Thyroid gland (tissue), 4 donors: Measurements from ENCODE around the gene TPCN1. TPM values are rescaled to one million over a fixed set of nuclear protein-coding genes. Genes with fewer than 3 reads are reported as not detected.

ENCODE experiments used
- DNase-seq, 2 donors: peaks; one replicate each; pipeline ENCODE4 v3.0.0-alpha.2; 2019
- H3K27ac ChIP-seq, 3 donors: fragments of 200-600 bp; sonication (generic); 1 replicate in 2 of 3; 2 replicates in 1 of 3; pipeline ENCODE4 v1.5.1; 2016 to 2019; ENCODE audit warnings: mild to moderate bottlenecking in 1 of 3, moderate library complexity in 1 of 3
- H3K27me3 ChIP-seq: fragments of 200-600 bp; sonication (generic); one replicate; pipeline ENCODE4 v1.5.1; 2019
- H3K36me3 ChIP-seq, 2 donors: fragments of 200-600 bp; sonication (generic); one replicate each; pipeline ENCODE4 v1.5.1; 2016 to 2019
- H3K4me1 ChIP-seq, 2 donors: fragments of 200-600 bp; sonication (generic); one replicate each; pipeline ENCODE4 v1.5.1; 2017 to 2019
- H3K4me3 ChIP-seq, 3 donors: fragments of 200-600 bp; sonication (generic); replicated peaks in 1 of 3; 1 replicate in 2 of 3; 2 replicates in 1 of 3; pipeline ENCODE4 v1.5.1; 2016; ENCODE audit warnings: mild to moderate bottlenecking in 1 of 3
- H3K9me3 ChIP-seq: fragments of 200-600 bp; sonication (generic); one replicate; pipeline ENCODE4 v1.5.1; 2017
- POLR2A ChIP-seq, 2 donors: fragments of 450-650 bp; IDR thresholded peaks; one replicate each; pipeline ENCODE4 v1.6.1; 2017; ENCODE audit warnings: antibody characterized with exemption in 2 of 2, mild to moderate bottlenecking in 2 of 2, moderate library complexity in 1 of 2
- WGBS, 2 donors: methylation state at CpG; one replicate each; pipeline ENCODE4 v1.1.5; 2017; 5-methylcytosine and 5-hydroxymethylcytosine counted together
- intact Hi-C: fragments of 100-400 bp; cut with DNase I; formaldehyde crosslinking; loops from one replicate; pipeline ENCODE4 v1.15.1; 2023
- total RNA-seq, 4 donors: library from RNA; depleted of rRNA; stranded (reverse); fragments of >200 nt; gene quantifications; one replicate each; pipeline ENCODE4 v1.2.3, GENCODE V29; 2016
- TF ChIP-seq, protein P1 (sequence below), 6 experiments: fragments of 200-600 bp in 3 of 6; fragments of 450-650 bp in 3 of 6; sonication (generic) in 3 of 6; IDR thresholded peaks; one replicate each; pipeline ENCODE4 v1.5.1; 2016 to 2019; ENCODE audit warnings: antibody characterized with exemption in 6 of 6, mild to moderate bottlenecking in 2 of 6, inconsistent platforms in 1 of 6, moderate library complexity in 1 of 6

Gene TPCN1
- total RNA-seq, 4 donors from 2014 or later, result 58.3 to 135 (median 109) TPM

DNA sequence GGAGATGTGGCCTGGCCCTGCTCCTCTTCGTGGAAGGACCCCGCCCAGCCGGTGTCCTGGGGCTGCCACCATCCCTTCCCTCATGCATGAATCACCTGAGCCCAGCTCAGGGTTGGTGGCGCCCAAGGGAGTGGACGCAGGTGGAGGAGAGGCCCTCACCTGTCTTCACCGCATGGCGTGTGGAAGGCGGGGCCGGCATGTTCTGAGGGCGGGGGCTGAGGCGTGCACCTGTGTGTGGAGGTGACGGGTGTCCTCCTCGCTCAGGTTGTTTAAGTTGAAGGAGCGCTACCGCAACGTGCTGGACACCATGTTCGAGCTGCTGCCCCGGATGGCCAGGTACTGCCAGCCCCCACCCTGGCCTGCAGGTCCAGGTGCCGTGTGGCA lies 66.6 kb downstream of the TPCN1 start:
- WGBS, 2 donors, result 95 to 100% methylated on average over 7 to 16 of the region's 19 CpGs
- no peak overlapping the region for H3K4me3 ChIP-seq

DNA sequence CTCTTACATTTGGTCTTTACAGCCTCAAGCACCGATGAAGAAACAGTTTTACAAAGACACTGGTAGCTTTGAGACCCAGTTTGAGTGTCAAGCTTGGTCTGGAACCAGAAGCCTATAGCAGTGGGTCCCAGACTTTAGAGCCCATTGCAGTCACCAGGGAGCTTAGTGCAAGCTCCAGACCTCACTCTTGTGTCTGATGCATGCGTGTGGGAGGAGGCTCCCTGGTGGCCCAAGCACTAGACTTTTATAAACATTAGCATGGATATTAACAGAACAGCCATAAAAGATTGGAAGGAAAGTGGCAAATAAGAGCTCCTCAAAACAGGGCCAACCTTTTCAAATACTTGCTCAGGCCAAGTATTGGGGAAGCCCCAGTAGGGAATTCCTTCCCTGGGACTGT lies 68.1 kb downstream of the TPCN1 start:
- Histone ChIP-seq H3K4me1 (peaks cover 0 to 3% of the 10 kb centered on the region in 2 donors), H3K27ac (no peak overlapping the region), H3K4me3 (no peak overlapping the region), H3K27me3 (no peaks in the 10 kb centered on the region), H3K36me3 (peaks cover 86 to 96% of the 10 kb centered on the region in 2 donors), H3K9me3 (no peaks in the 10 kb centered on the region)
- TF ChIP-seq, protein P1, sequence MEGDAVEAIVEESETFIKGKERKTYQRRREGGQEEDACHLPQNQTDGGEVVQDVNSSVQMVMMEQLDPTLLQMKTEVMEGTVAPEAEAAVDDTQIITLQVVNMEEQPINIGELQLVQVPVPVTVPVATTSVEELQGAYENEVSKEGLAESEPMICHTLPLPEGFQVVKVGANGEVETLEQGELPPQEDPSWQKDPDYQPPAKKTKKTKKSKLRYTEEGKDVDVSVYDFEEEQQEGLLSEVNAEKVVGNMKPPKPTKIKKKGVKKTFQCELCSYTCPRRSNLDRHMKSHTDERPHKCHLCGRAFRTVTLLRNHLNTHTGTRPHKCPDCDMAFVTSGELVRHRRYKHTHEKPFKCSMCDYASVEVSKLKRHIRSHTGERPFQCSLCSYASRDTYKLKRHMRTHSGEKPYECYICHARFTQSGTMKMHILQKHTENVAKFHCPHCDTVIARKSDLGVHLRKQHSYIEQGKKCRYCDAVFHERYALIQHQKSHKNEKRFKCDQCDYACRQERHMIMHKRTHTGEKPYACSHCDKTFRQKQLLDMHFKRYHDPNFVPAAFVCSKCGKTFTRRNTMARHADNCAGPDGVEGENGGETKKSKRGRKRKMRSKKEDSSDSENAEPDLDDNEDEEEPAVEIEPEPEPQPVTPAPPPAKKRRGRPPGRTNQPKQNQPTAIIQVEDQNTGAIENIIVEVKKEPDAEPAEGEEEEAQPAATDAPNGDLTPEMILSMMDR (IDR thresholded peaks at IDR 0.05), result no peak
- TF ChIP-seq POLR2A (IDR thresholded peaks at IDR 0.05), result no peak
- WGBS, 2 donors, result 89 to 91% methylated on average over 2 of the region's 2 CpGs
- no peak for DNase-seq
- intact Hi-C loops, result no loop called here

More for the DNA sequence above, 66.6 kb downstream of the TPCN1 start:
- TF ChIP-seq POLR2A (IDR thresholded peaks at IDR 0.05), result no peak
- H3K4me1 ChIP-seq, result no peaks in the 10 kb centered on the region
- no peak for DNase-seq
- no peaks in the 10 kb centered on the region for H3K9me3 ChIP-seq
- no peaks in the 10 kb centered on the region for H3K27me3 ChIP-seq
- intact Hi-C loops, result no loop called here
- H3K27ac ChIP-seq, result no peak overlapping the region
- H3K36me3 ChIP-seq, result peaks cover 86 to 94% of the 10 kb centered on the region in 2 donors

DNA sequence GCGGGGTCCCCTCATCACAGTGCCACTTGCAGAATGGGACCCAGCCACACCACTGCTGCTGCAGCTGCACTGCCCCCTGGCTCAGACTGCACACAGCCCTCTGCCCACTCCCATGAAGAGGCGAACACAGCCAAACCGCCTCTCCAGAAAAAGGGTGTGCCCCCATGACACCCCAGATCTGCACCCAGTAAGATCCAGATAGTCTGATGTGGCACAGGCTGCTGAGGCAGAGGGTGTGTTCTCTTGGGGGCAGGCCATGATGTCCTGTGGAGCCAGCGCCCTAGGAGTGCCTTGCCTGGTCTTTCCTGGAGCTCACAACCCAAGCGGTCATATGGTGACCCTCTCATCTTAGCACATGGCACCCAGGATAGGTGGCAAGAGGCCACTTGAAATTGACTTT lies 69.2 kb downstream of the TPCN1 start:
- Histone ChIP-seq H3K9me3 (no peaks in the 10 kb centered on the region), H3K36me3 (peaks cover 86 to 90% of the 10 kb centered on the region in 2 donors), H3K4me1 (peaks cover 0 to 3% of the 10 kb centered on the region in 2 donors), H3K4me3 (no peak overlapping the region), H3K27me3 (no peaks in the 10 kb centered on the region), H3K27ac (no peak overlapping the region)
- intact Hi-C loops, result no loop called here
- WGBS, 2 donors, result 97 to 98% methylated on average over 4 to 5 of the region's 5 CpGs
- no peak for DNase-seq
- TF ChIP-seq POLR2A (IDR thresholded peaks at IDR 0.05), result no peak
- TF ChIP-seq, protein P1 (IDR thresholded peaks at IDR 0.05), result no peak

DNA sequence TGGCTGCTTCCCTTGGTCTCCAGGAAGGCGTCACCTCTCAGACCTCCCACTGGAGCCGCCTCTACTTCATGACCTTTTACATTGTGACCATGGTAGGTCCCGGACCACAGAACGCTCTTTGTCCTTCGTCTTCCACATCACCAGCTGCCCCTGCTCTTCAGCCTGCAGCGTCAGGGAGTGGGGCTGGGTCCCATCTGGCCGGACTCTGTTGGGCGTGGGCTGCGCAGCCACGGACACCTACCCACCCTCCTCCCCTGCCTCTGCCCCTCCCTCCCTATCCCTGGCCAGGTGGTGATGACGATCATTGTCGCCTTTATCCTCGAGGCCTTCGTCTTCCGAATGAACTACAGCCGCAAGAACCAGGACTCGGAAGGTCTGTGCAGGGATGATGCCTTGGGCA lies 70.3 kb downstream of the TPCN1 start:
- Histone ChIP-seq H3K36me3 (peaks cover 89% of the 10 kb centered on the region in 2 donors), H3K27me3 (no peaks in the 10 kb centered on the region), H3K4me1 (peaks cover 0 to 3% of the 10 kb centered on the region in 2 donors), H3K9me3 (no peaks in the 10 kb centered on the region), H3K4me3 (no peak overlapping the region), H3K27ac (no peak overlapping the region)
- TF ChIP-seq, protein P1 (IDR thresholded peaks at IDR 0.05), result no peak
- no peak for TF ChIP-seq POLR2A (IDR thresholded peaks at IDR 0.05)
- 95 to 96% methylated on average over 17 of the region's 17 CpGs for WGBS, 2 donors
- no peak for DNase-seq
- intact Hi-C loops, result no loop called here

DNA sequence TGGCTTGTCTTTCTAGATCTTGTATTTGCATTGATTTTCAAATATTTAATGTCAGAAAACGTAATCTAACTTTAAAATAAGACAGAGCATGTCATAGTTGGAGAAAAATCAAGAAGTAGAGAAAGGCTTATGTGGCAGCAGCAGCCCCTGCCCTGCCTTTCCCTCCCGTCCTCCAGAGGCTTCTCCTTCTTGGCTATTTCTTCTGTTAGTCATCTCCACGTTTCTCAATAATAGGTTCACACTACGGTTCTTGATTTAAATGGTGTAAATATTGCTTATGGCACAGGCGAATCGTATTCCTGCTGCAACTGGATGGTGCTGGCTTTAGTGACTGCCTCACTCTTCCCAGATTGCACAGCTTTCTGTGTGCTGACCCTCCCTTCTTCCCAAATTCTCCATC lies 70.8 kb downstream of the TPCN1 start:
- no peaks in the 10 kb centered on the region for H3K27me3 ChIP-seq
- H3K4me3 ChIP-seq, result no peak overlapping the region
- H3K4me1 ChIP-seq, result peaks cover under 1 to 5% of the 10 kb centered on the region in 2 donors
- DNase-seq, result no peak
- 85 to 89% methylated on average over 6 of the region's 6 CpGs for WGBS, 2 donors
- TF ChIP-seq, protein P1 (IDR thresholded peaks at IDR 0.05), result no peak
- TF ChIP-seq POLR2A (IDR thresholded peaks at IDR 0.05), result no peak
- H3K9me3 ChIP-seq, result no peaks in the 10 kb centered on the region
- H3K36me3 ChIP-seq, result peaks cover 87 to 89% of the 10 kb centered on the region in 2 donors
- no peak overlapping the region for H3K27ac ChIP-seq
- intact Hi-C loops, result no loop called here

DNA sequence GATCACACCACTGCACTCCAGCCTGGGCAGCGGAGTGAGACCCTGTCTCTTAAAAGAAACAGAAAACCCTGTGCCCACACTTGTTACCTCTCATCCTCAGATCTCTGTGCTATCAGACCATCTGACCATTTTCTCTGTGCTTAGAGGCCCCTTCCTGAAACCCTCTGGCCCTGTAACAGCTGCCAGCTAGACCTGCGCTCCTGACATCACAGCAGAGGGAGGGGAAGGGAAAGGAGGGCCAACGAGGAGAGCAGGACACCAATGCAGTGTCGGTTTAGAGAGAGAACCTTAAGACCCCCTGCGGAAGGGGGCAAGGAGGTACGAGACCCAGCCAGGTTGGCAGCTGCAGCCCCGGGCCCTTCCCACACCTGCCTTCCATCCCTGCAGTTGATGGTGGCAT lies 71.3 kb downstream of the TPCN1 start:
- Histone ChIP-seq H3K4me3 (no peak overlapping the region), H3K27ac (no peak overlapping the region), H3K4me1 (peaks cover 5 to 10% of the 10 kb centered on the region in 2 donors), H3K9me3 (no peaks in the 10 kb centered on the region), H3K36me3 (peaks cover 83 to 86% of the 10 kb centered on the region in 2 donors), H3K27me3 (no peaks in the 10 kb centered on the region)
- TF ChIP-seq, protein P1 (IDR thresholded peaks at IDR 0.05), result no peak
- no peak for TF ChIP-seq POLR2A (IDR thresholded peaks at IDR 0.05)
- 88% methylated on average over 7 of the region's 7 CpGs for WGBS, 2 donors
- intact Hi-C loops, result no loop called here
- DNase-seq, result no peak
